ENCODE data around the gene MIOS.

The MIOS gene

DNA sequence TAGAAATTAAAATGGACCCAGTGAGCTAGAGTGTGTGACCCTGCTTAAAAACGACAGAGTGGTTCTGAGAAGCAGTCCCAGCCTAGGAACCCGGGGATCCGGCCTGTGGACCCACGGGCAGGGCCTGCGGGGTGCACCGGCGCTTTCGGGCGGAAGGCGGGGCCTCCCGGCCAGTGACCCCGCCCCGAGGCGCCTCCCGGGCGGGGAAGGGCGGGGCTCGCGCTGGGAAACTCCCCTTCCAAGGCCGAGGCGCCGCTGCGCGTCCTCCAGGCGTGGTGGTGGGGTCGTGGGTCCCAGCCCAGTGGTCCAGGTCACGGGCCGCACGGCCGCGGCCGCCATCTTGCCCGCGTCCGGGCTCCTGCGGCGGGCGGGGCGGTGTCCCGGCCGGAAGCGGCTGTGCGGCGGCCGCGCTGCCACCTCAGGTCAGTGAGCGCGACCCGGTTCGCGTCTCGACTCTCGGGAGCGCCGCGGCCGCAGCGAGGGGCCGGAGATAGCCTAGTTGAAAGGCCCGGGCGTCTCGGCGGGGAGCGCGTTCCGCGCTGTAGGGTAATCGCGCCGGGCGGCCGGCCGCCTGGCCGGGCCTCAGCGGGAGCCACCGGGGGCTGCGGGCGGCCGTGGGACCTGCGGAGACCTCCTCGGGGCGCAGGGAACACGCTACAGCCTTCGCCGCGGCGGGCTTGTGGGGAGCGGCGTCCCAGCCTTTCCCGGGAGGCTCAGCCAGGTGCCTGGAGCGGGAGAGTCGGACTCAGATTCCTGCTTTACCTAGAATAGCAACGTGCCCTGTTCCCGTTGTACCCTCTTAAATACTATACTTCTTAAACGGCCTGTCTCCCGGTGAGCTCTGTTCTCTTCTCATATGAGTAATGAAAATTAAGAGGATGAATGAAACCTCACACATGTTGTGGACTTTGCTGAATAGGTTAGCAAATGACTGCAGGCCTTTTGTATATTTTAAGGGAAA, at the start of gene MIOS:
Gene MIOS, plus strand, starts transcription at position 234 of the 961 bp plus-strand sequence. CDS start 5,592 bp downstream, outside the sequence.
- peak; percentile 26 for DNase-seq

DNA sequence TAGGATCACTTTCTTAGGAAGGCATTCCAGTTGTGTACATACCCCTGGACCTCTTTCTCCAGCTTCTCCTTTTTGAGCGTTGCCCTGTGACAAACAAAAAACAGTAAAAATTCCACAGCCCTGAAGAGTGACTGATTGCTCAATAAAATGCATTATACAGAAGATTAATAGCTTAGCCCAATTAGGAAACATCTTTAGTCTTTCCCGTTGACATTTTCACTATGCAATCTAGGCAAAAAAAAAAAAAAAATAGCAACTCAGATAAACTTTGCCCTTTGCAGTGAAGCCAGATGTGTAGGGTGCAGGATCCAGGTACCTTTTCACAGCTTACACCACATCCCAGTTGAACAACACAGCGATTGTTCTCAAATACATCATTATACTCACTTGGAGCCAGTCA, 48.9 kb upstream of the MIOS start:
- DNase-seq: no peak

DNA sequence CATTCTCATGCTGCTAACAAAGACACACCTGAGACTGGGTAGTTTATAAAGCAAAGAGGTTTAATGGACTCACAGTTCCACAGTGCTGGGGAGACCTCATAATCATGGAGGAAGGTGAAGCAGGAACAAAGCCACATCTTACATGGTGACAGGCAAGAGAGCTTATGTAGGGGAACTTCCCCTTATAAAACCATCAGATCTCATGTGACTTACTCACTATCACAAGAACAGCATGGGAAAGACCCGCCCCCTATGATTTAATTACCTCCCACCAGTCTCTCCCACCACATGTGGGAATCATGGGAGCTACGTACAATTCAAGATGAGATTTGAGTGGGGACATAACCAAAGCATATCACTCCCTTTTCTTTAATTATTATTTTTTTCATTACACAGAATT, 47.6 kb upstream of the MIOS start:
- no peak for DNase-seq

DNA sequence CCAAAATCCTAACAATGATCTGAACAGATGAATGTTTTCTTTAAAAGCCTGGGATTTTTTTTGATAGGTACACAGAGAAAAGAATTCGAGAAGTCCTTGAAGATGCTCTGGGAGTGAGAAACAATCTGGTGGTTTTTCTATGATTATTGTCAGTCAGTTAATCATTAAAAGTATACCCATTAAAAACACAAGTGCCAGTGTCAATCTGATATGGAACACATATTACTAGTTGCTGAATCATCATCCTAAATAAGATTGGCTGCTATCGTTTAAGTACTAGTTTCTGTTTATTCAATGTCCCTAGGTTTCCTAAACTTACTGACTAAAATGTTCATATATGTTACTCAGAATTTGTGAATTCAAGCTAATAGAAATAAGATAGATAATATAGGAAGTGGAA, 47.2 kb upstream of the MIOS start:
- no peak for DNase-seq

DNA sequence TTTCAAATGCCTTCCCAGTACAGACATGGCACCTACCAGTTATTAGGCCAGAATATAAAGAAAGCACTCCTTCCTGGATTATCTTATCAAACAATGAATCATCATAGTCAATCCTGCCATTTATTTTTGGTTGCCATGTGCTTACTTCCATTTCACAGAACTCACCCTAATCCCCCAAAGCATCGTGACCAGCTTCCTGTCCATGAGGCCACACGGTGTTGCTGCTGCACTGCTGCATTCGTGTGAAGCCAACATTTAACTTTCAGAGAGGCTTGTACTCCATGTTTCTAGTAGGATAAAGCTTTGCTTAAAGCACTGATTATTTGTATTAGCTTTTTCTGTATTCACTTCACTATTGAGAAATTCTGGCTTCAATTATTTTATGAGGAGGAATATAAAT, 45.4 kb upstream of the MIOS start:
- no peak for DNase-seq

DNA sequence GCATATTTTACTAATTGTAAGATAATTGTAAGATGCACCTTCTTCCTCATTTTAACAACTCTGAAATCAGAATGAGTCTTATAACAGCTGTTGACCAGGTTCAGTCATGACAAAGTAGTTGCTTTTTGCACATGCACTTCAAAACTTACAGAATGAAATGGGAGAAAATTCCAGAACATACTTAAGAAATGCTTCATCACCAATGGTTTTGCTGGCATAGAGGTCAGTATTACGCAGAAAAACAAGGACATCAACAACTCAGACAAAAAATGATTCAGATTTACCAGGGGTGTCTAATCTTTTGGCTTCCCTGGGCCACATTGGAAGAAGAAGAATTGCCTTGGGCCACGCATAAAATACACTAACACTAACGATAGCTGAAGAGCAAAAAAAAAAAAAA, 44.3 kb upstream of the MIOS start:
- DNase-seq: no peak

DNA sequence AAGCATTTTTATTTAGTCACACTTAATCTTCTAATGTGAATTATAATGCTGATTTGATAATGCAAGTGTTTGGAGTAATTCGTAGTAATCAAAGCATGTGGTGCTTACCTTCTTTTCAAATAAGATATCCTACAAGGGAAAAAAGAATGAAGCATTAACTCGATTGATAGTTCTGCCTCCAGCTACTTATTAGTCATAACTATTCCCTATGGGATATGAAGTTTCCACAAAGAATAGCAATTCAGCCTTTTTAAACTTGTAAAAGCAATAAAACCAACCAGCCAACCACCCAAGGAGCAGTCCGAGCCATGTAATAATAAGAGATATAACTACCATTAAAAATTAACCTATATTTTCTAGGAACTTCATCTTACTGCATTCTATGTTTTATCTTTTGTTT, 42.6 kb upstream of the MIOS start:
- no peak for DNase-seq

DNA sequence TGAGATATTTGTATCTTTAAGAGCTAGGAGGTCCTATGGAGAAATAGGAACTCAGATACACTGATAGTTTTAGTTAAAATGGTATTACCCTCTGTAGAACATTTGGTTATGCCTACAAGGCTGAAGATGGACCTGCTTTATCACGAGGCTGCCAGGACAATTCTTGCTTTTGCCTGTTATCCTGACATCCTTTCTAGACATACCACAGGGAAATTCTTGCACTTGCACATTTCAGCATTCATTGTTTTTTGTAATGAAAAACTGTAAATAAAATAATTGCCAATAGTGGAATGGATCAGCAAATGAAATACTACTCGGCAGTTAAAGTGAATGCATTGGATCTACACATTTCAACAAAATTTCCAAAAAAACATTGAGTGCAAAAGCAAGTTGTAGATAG, 40.7 kb upstream of the MIOS start:
- DNase-seq: no peak

DNA sequence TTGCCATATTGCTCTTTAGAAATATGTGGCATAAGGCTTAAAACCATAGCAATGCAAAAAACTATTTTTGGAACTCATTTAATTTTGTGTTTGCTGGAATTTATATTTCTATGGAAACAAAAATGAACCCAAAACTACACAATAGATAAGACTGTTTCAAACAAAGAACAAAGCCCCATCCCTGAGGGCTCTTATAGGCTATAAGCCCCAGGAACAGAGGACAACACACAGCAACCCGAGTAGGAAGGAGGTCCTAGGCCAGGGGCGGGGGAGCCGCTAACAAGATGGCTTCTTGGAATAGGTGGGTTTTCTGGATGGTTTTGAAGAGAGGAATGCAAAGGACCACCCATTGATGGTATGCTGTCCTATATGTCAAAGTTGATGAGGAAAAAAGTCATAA, 39.6 kb upstream of the MIOS start:
- no peak for DNase-seq

DNA sequence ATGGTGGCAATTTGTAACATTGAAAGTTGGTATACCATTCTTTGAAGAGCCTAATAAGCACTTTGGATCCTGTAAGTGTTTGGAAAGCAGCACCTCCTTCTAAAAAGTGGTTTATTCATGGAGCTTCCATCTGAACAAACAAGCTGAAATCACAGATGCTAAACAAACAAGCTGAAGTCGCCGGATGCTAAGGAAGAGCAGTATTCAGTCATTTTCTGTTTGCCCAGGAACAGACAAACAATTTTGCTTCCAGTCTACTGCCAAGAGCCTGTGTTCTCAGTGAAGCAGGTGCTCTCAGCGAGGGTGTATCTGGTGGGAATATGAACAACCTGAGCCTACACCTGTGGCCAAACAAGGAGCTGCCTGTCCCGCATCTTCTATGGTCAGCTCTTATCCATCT, 37.4 kb upstream of the MIOS start:
- peak; percentile 91 for DNase-seq

DNA sequence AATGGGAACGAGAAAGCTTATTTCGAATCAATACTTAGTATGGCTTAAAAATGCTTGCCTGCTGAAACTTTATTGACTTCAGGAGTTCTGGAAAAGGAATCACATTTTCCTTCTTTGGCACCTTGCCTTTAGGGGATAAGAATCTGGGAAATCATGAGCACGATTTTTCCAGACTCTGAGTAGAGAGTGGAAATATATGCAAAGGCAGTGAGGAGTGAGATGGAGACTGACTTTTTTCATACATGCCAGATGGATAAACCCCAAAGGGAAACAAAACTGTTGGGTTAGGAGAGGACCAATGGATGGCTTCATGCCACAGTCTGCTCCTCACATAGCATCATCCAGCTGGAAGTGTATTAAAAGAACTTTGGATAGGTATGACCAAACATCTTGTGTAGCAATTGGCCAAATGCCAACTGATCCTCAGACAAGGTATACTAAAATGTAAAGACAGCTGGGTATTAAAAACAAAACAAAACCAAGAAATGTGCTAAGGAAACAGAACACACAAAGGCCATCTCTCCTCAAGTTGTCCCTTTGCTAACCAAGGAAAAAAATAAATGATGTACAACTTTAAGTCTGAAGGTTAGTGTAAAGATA, 32.8 kb upstream of the MIOS start:
- DNase-seq: no peak

DNA sequence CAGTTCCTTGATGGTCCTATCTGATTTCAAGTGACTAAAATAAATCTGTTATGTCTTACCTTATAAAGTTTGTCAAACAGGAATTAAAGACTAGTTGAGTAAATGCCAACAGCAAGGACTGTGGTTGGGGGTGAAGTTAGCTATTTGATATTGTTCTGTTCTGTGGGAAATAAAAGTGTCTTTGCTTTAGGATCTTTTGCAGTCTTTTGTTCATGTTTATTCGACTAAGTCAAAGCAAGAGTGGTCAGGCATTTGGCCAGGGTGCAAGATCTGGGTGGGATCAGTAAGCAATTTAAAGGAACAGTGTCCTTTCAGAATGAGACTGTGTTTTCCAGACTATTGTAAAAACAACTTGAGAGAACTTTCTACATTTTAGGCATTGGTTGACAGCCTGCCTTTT, 31.0 kb upstream of the MIOS start, which contains the start of gene COL28A1:
Gene COL28A1, minus strand, starts transcription at position 183 of the 400 bp plus-strand sequence. CDS start 2,998 bp downstream, outside the sequence.
- no peak for DNase-seq

DNA sequence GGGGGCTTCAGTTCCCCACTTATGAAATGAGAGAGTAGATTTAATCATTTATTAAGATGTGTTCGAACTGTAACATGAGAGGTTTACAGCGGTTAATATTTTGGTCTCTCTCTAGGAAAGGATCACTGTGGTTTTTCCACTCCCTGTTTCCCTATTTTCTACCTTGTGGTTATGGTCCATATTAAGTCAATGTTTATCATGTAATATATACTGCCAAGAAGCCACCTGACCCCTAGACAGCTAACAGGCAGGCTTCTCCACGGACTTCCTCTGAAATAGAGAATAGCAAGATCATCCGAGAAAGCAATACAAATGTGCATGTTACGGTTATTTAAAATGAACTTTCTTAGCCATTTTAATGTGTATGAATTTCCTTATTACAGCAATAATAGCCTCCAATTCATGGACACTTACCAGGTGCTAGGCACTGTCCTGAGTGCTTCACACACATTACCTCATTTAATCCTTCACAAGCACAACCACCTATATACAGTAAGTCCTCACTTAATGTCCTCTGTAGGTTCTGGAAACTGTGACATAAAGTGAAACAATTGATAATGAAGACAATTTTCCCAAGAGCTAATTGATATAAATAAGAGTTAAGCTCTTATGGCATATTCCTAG, 30.2 kb upstream of the MIOS start:
- no peak for DNase-seq

DNA sequence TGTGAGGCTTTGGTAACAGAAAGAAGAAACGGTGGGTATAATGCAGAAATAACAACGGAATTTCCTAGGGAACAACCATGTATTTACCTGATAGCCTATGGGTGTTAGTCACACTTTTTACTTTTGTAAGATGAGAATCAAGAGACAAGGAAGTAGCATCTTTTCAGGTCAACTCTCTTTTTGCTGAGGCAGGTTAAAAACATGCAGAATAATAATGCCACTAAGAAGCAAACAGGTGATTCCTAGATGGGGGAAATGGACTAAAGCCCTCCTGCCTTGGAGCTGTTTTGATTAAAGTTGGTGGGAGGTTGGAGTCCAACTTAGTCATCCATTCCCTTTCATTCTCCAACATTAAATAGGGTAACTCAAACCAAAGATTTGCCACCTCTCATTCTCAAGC, 29.0 kb upstream of the MIOS start:
- no peak for DNase-seq

DNA sequence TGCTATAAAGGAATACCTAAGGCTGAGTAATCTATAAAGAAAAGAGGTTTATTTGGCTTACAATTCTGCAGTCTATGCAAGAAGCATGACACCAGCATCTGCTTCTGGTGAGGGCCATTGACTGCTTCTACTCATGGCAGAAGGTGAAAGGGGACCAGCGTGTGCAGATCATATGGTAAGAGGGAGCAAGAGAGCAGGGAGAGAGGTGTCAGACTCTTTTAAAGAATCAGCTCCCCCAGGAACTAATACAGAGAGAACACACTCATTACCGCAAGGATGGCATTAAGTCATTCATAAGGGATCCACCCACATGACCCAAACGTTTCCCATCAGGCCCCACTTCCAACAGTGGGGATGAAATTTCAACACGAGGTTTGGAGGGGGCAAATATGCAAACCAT, 27.5 kb upstream of the MIOS start:
- DNase-seq: no peak

DNA sequence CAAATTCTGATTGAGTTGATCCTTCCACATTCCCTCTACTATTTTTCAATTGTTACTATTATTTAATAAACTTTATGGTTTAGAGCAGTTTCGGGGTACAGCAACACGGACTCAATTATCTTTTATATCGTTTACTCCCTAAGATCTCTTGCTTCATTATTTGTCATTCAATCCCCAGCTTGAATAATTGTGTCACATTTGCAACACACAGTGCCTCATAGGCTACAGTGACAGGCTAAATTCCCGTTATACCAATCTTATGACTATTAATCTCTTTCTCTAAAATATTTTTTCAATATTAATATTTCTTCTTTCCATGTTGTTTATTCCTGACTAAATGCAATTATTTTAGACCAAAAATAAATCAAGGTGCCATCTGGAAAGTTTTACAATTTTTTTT, 27.0 kb upstream of the MIOS start:
- DNase-seq: no peak

DNA sequence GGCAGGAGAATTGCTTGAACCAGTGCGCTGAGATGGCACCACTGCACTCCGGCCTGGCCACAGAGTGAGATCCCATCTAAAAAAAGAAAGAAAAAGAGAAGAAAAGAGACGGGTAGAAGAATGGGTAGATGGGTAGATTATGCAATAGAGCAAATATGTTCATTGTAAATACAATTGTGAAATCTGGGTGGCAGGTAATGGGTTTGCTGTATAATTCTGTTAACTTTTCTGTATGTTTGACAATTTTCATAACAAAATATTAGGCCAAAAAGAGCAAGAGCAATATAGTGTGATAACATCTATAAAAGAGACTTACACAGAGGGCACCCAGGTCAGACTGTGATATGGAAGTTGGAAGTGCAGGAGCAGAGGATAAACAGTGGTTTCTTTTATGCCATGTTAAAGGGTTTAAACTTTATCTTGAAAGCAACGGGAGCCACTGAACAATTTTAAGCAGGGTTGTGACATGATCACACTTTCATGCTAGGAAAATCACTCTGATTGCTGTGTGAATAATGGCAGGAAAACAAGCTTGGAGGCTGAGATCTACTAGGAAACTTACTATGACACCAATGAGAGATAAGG, 24.3 kb upstream of the MIOS start:
- no peak for DNase-seq

DNA sequence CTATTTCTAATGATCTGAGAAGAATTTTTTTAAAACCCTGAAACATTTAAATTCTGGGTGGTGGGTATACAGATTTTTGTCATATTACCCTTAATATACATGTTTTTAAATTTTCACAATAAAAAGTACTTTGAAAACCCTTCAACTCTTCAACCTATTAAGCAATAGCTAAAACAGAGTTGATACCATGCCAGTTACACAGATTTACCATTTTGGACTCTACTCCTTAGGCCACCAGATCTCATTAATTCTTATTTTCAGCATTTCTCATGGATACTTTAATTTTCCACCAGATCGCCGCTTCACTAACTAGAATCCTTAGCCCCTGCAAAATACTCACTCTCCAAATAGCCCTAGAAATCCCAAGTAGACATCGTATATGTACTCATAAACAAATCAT, 18.3 kb upstream of the MIOS start:
- no peak for DNase-seq

DNA sequence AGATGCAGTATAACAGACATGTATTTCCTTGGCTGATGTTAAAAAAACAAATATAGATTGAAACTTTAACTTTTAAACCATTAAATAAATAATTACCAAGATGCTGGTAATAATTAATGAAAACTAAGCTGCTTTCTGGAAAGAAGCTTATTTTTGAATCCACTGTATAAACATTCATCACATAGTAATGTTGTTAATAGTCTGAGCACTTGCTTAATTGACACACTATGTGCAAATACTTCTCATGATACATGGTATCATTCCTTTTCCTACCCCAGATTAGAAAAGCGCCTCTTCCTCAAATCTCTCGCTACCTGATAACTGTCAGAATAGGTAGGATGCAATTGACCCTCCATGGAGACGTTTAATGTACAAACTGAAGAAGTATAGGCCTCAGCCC, 16.0 kb upstream of the MIOS start:
- no peak for DNase-seq

DNA sequence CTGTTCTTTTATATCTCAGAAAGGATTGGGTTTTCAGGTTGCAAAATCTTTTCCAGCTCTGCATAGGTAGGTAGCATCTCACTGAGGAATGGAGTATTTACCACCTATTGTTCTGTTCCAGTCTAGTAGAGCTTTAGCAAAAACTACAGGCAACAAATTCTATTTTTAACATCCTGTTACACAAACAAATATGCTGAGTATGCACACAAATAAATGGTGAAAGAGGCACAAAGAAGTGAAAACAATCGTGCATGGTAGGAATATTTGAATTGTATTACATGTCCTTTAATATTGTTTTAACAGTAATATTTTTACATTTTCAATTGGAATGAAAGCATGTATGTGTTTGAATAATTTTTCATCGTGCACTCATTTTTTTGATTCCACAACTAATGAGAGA, 14.5 kb upstream of the MIOS start:
- DNase-seq: no peak

DNA sequence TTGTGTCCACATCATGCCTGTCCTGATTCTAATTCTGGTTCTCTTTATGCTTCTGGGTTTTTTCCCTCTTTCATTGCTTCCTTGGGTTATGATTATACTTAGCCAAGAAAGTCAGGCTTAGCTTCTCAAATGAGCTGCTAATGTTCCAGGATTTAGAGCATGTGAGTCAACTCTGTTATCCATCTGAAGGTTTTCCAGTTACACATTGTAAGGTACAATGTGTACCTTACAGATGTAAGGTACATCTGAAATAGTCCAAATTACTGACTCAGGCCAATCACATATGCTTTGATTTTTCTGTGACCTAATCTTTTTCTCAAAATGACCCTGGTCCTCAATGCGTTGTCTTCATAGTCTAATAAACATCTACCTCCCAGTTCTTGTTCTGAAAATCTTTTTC, 13.3 kb upstream of the MIOS start:
- no peak for DNase-seq

DNA sequence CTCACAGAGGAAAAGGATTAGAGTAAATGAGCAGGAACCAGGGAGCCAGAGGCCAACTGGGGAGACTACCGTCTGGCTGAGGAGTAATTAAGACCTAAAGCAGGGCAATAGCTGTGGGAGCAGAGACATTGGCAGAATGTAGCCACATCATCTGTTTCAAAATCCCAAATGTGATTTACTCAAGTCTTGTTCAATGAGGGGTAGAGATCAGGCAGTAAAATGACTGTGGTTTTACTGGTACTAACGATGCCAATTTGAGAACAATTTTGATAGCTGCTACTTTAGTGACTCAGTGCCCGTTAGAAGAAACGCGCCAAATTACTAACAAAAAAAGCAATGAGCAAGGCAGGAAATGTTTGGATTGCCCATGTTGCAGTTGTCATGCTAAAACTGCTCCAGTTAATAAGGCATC, 12.7 kb upstream of the MIOS start:
- DNase-seq: peak; percentile 73

Data from NCI-H748 treated with DMSO at 0.1 percent for 48 hours (cell line).